WTC11 (cell line): ENCODE results near the gene MAP2K1. TPM values are rescaled to one million over a fixed set of nuclear protein-coding genes. Genes with fewer than 3 reads are reported as not detected.
A peak's percentile ranks its signal among the peaks of the same experiment; 100 is the strongest.

Experiments used
- ATAC-seq: fragments of 200-7000 bp; cut with Tn5 transposase; 2 replicates; pipeline ENCODE4 v1.10.0; 2021; ENCODE audit warnings: mild to moderate bottlenecking, moderate library complexity
- CTCF ChIA-PET: fragments of 300-600 bp; sonication (Branson Sonifier 250); formaldehyde crosslinking; loops from one replicate; lab custom pipeline; 2021; ENCODE audit warnings: antibody characterized with exemption; lab: Charles Lee
- POLR2A ChIA-PET: fragments of 350-600 bp; sonication (Branson Sonifier 250); formaldehyde crosslinking; loops from one replicate; lab custom pipeline; 2021; ENCODE audit warnings: antibody characterized with exemption; lab: Charles Lee
- DNase-seq: peaks from one replicate; pipeline ENCODE4 v3.0.0; 2021; ENCODE audit warnings: low spot score
- H3K27ac Mint-ChIP-seq: 2 replicates; pipeline ENCODE4 v1.8.0; 2021; ENCODE audit warnings: mixed read lengths
- H3K27me3 Mint-ChIP-seq: 2 replicates; pipeline ENCODE4 v1.8.0; 2021; ENCODE audit warnings: low read depth, mild to moderate bottlenecking, moderate library complexity, mixed read lengths
- H3K36me3 Mint-ChIP-seq: 2 replicates; pipeline ENCODE4 v1.8.0; 2021; ENCODE audit warnings: mixed read lengths
- H3K4me1 Mint-ChIP-seq: 2 replicates; pipeline ENCODE4 v1.8.0; 2022; ENCODE audit warnings: mixed read lengths
- H3K4me3 Mint-ChIP-seq: 2 replicates; pipeline ENCODE4 v1.8.0; 2021; ENCODE audit warnings: mild to moderate bottlenecking, moderate library complexity, mixed read lengths
- H3K9me3 Mint-ChIP-seq: 2 replicates; pipeline ENCODE4 v1.8.0; 2021; ENCODE audit warnings: mixed read lengths
- FOXK1 ChIP-seq: sonication (generic); formaldehyde crosslinking; IDR thresholded peaks from 2 replicates; pipeline ENCODE4 v1.8.0; 2022; ENCODE audit warnings: mild to moderate bottlenecking, moderate library complexity, missing genetic modification reagents
- JUN ChIP-seq: sonication (generic); formaldehyde crosslinking; IDR thresholded peaks from 2 replicates; pipeline ENCODE4 v1.8.0; 2023; ENCODE audit warnings: mild to moderate bottlenecking, missing genetic modification reagents
- KAT7 ChIP-seq: sonication (generic); formaldehyde crosslinking; IDR thresholded peaks from 2 replicates; pipeline ENCODE4 v1.8.1; 2023; ENCODE audit warnings: missing genetic modification reagents, mild to moderate bottlenecking, borderline replicate concordance
- MXD4 ChIP-seq: fragments of 250-450 bp; sonication (Bioruptor Pico); IDR thresholded peaks from 2 replicates; pipeline ENCODE4 v1.8.0; 2021; ENCODE audit warnings: mild to moderate bottlenecking, moderate library complexity, borderline replicate concordance
- NFATC4 ChIP-seq: fragments of 250-450 bp; sonication (Bioruptor Pico); IDR thresholded peaks from 2 replicates; pipeline ENCODE4 v1.9.0; 2021; ENCODE audit warnings: mild to moderate bottlenecking
- TCF7 ChIP-seq: sonication (generic); formaldehyde crosslinking; IDR thresholded peaks from 2 replicates; pipeline ENCODE4 v1.8.0; 2022; ENCODE audit warnings: mild to moderate bottlenecking, low read depth, missing genetic modification reagents, moderate library complexity
- ZNF263 ChIP-seq: sonication (generic); formaldehyde crosslinking; IDR thresholded peaks from 2 replicates; pipeline ENCODE4 v1.8.1; 2022; ENCODE audit warnings: low read depth, mild to moderate bottlenecking, moderate library complexity, missing genetic modification reagents
- ZNF423 ChIP-seq: fragments of 250-450 bp; sonication (Bioruptor Pico); IDR thresholded peaks from 2 replicates; pipeline ENCODE4 v2.1.2; 2022; ENCODE audit warnings: mild to moderate bottlenecking, moderate library complexity
- ZNF671 ChIP-seq: fragments of 250-450 bp; sonication (Bioruptor Pico); IDR thresholded peaks from 2 replicates; pipeline ENCODE4 v1.8.0; 2021; ENCODE audit warnings: mild to moderate bottlenecking
- total RNA-seq: library from RNA; stranded (reverse); gene quantifications from 3 replicates; pipeline ENCODE4 v1.2.3, GENCODE V29; 2021
- TF ChIP-seq, protein P1 (sequence below): sonication (generic); formaldehyde crosslinking; IDR thresholded peaks from 2 replicates; pipeline ENCODE4 v1.8.1; 2023; ENCODE audit warnings: mild to moderate bottlenecking, missing genetic modification reagents, moderate library complexity
- TF ChIP-seq, protein P2 (sequence below): fragments of 250-450 bp; sonication (Bioruptor Pico); conservative IDR thresholded peaks from 2 replicates; pipeline ENCODE4 v1.9.0; 2021; ENCODE audit warnings: mild to moderate bottlenecking
- TF ChIP-seq, protein P3 (sequence below): sonication (generic); formaldehyde crosslinking; IDR thresholded peaks from 2 replicates; pipeline ENCODE4 v1.8.0; 2023; ENCODE audit warnings: missing genetic modification reagents
- TF ChIP-seq, protein P4 (sequence below): sonication (generic); formaldehyde crosslinking; IDR thresholded peaks from 2 replicates; pipeline ENCODE4 v1.8.1; 2022; ENCODE audit warnings: mild to moderate bottlenecking, missing genetic modification reagents, moderate library complexity, borderline replicate concordance
- TF ChIP-seq, protein P5 (sequence below): sonication (generic); formaldehyde crosslinking; IDR thresholded peaks from 2 replicates; pipeline ENCODE4 v1.8.0; 2022; ENCODE audit warnings: missing genetic modification reagents
- TF ChIP-seq, protein P6 (sequence below): fragments of 250-450 bp; sonication (Bioruptor Pico); IDR thresholded peaks from 2 replicates; pipeline ENCODE4 v1.9.0; 2021; ENCODE audit warnings: mild to moderate bottlenecking, borderline replicate concordance

MAP2K1 gene
- total RNA-seq, 1 experiment from 2014 or later = 93.0 TPM

DNA sequence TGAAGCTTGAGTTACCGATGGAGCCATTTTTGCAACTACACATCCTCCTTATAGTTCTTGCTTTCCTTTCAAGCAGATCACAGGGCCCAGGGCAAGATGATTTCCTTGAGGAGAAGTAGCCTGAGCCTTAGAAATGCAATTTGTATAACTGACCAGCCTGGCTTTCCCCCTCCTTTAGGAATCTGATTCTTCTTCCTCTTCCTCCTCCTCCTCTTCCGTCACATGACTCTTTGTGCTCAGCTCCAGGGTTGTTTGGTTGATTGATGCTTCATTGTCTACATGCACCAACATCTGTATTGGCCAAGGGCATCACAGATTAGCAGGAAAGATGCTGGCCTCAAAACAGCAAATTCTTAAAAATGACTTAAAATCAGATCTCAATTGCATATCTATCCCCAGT, 107.5 kb downstream of the MAP2K1 start:
- Mint-ChIP-seq H3K4me1 (peaks cover 12% of the 10 kb centered on the region), H3K4me3 (no peak overlapping the region), H3K27me3 (no peaks in the 10 kb centered on the region), H3K36me3 (peaks cover 60% of the 10 kb centered on the region), H3K27ac (peak overlapping the region; percentile 59), H3K9me3 (no peaks in the 10 kb centered on the region)
- DNase-seq (no peak), ATAC-seq (no peak)
- CTCF ChIA-PET = no interaction called here
- TF ChIP-seq, protein P1, sequence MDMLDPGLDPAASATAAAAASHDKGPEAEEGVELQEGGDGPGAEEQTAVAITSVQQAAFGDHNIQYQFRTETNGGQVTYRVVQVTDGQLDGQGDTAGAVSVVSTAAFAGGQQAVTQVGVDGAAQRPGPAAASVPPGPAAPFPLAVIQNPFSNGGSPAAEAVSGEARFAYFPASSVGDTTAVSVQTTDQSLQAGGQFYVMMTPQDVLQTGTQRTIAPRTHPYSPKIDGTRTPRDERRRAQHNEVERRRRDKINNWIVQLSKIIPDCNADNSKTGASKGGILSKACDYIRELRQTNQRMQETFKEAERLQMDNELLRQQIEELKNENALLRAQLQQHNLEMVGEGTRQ = peak; percentile 41
- TF ChIP-seq, protein P2, sequence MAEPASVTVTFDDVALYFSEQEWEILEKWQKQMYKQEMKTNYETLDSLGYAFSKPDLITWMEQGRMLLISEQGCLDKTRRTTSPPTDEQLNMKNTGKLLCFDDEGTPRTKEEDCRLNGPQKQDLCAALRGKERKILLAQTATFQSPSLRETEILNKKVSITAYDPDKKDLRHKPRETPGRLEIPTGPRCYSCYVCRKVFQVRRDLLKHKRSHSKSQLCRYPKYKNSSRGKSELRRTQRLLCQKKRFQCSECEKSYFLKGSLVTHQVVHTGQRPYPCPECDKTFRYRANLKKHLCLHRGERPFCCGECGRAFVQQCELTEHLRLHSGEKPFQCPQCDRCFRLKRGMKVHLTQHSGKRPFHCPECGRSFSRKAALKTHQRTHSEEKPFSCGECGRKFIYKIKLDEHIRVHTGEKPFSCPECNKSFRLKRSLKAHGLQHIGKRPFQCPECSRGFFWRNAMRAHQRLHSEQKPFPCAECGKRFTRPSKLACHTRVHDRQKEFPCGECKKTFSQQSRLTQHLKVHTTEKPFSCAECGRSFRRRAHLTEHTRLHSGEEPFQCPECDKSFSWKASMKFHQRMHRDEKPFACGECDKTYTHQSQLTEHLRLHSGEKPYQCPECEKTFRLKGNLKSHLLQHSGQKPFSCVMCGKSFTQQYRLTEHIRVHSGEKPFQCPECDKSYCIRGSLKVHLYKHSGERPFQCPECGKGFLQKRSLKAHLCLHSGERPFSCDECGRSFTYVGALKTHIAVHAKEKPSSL (CRISPR knock-in tag) = no peak
- POLR2A ChIA-PET = no interaction called here

DNA sequence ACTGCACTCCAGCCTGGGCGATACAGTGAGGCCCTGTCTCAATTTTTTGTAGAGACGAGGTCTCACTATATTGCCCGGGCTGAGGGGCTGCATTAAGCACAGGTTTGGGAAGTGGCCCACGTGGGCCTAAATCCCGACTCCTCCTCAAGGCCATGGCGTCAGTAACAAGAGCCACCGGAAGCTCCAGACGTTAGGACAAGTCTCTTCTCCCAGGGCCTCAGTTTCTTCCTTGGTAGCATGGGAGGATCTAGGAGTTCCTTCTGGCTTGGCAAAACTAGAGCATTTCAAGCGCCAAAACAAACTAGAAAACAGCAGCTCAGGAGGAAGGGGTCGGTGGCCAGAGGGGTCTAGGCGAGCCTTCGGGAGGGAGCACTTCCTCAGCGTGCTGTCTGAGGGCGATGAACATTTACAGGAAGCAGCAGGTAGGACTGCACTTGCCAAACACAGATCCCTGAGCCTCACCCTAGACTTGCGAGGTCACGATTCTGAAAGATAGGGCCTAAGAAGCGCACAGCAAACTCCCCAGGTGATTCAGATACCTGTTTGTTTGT, 110.3 kb downstream of the MAP2K1 start:
- H3K36me3 Mint-ChIP-seq = peaks cover 65% of the 10 kb centered on the region
- POLR2A ChIA-PET = interaction anchor here (1.3 to 2.6 kb wide), 3 partner anchors 12 to 111 kb away, joined by 3 to 7 read pairs (median 7); partner anchors contain the start of gene MAP2K1

DNA sequence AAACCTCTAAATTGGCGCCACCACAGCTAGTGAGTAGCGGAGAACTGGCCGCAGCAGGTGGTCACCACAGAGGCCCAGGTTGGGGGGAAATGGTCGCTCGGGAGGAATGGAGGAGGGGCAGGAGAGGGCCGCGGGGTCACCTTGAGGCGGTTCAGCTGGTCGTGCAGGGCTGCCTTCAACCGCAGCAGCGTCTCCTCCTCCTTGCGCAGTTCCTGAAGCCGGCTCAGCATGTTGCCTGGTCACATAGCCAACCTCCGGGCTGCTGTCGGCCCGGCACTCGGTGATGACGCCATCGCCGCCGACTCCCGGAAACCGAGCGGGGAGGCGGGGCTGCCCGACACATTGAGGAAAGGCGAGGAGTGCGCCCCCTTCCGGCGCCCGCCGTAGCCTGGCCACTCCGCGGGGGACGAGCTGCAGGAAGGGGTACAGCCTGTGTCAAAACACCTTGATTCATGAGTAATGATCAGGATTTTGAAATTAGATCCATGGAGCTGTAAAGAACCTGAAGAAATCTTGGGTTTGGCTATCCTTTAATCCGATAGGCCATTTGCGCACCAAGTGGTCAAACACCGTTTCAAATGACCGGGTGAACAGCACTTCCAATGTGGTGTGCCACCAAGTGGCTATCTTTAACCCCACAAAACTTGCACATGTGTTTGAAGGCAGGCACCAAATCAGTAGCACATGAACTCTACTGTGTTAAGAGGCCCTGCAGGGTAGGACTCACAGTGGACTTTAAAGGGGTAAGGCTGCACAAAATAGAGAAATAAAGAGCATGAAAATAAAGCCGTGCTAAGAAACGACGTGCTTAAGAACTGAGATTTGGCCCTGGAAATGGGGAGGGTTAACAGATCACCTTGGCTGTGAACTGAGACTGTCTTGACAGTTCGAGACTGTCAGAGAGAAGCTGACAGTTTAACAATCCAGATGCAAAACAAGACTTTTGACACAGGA, 111.1 kb downstream of the MAP2K1 start, which contains the start of gene SNAPC5:
Gene SNAPC5 (minus strand): TSS at position 261 of the 954 bp plus-strand sequence. CDS start 31 bp downstream, at position 230.
- Mint-ChIP-seq H3K36me3 (peaks cover 73% of the 10 kb centered on the region), H3K27me3 (no peaks in the 10 kb centered on the region), H3K27ac (peak within 1 kb of the TSS; percentile 99), H3K4me1 (peaks cover 21% of the 10 kb centered on the region), H3K4me3 (peak within 1 kb of the TSS; percentile 90), H3K9me3 (no peaks in the 10 kb centered on the region)
- DNase-seq (peak; percentile 99), ATAC-seq (peak; percentile 83)
- POLR2A ChIA-PET = interaction anchor here (0.6 to 2.6 kb wide), 7 partner anchors 8 to 203 kb away, joined by 3 to 7 read pairs (median 3); partner anchors contain the start of gene MAP2K1
- CTCF ChIA-PET = interaction anchor here (0.5 to 4.2 kb wide), 31 partner anchors 8 to 1774 kb away, joined by 3 to 50 read pairs (median 4); partner anchors contain the start of genes DIS3L, LCTL, MAP2K1 and ZWILCH
- TF ChIP-seq, protein P3, sequence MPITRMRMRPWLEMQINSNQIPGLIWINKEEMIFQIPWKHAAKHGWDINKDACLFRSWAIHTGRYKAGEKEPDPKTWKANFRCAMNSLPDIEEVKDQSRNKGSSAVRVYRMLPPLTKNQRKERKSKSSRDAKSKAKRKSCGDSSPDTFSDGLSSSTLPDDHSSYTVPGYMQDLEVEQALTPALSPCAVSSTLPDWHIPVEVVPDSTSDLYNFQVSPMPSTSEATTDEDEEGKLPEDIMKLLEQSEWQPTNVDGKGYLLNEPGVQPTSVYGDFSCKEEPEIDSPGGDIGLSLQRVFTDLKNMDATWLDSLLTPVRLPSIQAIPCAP (CRISPR knock-in tag) = no peak
- TF ChIP-seq, protein P4, sequence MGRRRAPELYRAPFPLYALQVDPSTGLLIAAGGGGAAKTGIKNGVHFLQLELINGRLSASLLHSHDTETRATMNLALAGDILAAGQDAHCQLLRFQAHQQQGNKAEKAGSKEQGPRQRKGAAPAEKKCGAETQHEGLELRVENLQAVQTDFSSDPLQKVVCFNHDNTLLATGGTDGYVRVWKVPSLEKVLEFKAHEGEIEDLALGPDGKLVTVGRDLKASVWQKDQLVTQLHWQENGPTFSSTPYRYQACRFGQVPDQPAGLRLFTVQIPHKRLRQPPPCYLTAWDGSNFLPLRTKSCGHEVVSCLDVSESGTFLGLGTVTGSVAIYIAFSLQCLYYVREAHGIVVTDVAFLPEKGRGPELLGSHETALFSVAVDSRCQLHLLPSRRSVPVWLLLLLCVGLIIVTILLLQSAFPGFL (CRISPR knock-in tag) = no peak
- TF ChIP-seq NFATC4 (CRISPR knock-in tag) (peak; percentile 97), KAT7 (CRISPR knock-in tag) (0 out of 2 replicates have a peak, but pooled peaks have one; percentile 95), ZNF263 (CRISPR knock-in tag) (no peak; the same call in 1 of the 2 replicates), MXD4 (CRISPR knock-in tag) (no peak)
- TF ChIP-seq, protein P5, sequence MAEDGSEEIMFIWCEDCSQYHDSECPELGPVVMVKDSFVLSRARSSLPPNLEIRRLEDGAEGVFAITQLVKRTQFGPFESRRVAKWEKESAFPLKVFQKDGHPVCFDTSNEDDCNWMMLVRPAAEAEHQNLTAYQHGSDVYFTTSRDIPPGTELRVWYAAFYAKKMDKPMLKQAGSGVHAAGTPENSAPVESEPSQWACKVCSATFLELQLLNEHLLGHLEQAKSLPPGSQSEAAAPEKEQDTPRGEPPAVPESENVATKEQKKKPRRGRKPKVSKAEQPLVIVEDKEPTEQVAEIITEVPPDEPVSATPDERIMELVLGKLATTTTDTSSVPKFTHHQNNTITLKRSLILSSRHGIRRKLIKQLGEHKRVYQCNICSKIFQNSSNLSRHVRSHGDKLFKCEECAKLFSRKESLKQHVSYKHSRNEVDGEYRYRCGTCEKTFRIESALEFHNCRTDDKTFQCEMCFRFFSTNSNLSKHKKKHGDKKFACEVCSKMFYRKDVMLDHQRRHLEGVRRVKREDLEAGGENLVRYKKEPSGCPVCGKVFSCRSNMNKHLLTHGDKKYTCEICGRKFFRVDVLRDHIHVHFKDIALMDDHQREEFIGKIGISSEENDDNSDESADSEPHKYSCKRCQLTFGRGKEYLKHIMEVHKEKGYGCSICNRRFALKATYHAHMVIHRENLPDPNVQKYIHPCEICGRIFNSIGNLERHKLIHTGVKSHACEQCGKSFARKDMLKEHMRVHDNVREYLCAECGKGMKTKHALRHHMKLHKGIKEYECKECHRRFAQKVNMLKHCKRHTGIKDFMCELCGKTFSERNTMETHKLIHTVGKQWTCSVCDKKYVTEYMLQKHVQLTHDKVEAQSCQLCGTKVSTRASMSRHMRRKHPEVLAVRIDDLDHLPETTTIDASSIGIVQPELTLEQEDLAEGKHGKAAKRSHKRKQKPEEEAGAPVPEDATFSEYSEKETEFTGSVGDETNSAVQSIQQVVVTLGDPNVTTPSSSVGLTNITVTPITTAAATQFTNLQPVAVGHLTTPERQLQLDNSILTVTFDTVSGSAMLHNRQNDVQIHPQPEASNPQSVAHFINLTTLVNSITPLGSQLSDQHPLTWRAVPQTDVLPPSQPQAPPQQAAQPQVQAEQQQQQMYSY = 0 out of 2 replicates have a peak, but pooled peaks have one; percentile 18

More for the DNA sequence above, 110.3 kb downstream of the MAP2K1 start:
- DNase-seq = no peak
- H3K4me1 Mint-ChIP-seq = peaks cover 15% of the 10 kb centered on the region
- H3K9me3 Mint-ChIP-seq = no peaks in the 10 kb centered on the region
- peak overlapping the region; percentile 90 for H3K4me3 Mint-ChIP-seq
- H3K27me3 Mint-ChIP-seq = no peaks in the 10 kb centered on the region
- peak overlapping the region; percentile 99 for H3K27ac Mint-ChIP-seq
- peak; percentile 34 for ATAC-seq
- CTCF ChIA-PET = interaction anchor here (0.7 to 4.2 kb wide), 19 partner anchors 7 to 355 kb away, joined by 3 to 50 read pairs (median 4); partner anchors contain the start of genes DIS3L, LCTL, MAP2K1 and ZWILCH
- 0 out of 2 replicates have a peak, but pooled peaks have one; percentile 21 for TF ChIP-seq JUN (CRISPR knock-in tag)
- TF ChIP-seq ZNF423 = no peak
- TF ChIP-seq ZNF671 (CRISPR knock-in tag) = no peak
- TF ChIP-seq TCF7 (CRISPR knock-in tag) = no peak
- TF ChIP-seq, protein P6, sequence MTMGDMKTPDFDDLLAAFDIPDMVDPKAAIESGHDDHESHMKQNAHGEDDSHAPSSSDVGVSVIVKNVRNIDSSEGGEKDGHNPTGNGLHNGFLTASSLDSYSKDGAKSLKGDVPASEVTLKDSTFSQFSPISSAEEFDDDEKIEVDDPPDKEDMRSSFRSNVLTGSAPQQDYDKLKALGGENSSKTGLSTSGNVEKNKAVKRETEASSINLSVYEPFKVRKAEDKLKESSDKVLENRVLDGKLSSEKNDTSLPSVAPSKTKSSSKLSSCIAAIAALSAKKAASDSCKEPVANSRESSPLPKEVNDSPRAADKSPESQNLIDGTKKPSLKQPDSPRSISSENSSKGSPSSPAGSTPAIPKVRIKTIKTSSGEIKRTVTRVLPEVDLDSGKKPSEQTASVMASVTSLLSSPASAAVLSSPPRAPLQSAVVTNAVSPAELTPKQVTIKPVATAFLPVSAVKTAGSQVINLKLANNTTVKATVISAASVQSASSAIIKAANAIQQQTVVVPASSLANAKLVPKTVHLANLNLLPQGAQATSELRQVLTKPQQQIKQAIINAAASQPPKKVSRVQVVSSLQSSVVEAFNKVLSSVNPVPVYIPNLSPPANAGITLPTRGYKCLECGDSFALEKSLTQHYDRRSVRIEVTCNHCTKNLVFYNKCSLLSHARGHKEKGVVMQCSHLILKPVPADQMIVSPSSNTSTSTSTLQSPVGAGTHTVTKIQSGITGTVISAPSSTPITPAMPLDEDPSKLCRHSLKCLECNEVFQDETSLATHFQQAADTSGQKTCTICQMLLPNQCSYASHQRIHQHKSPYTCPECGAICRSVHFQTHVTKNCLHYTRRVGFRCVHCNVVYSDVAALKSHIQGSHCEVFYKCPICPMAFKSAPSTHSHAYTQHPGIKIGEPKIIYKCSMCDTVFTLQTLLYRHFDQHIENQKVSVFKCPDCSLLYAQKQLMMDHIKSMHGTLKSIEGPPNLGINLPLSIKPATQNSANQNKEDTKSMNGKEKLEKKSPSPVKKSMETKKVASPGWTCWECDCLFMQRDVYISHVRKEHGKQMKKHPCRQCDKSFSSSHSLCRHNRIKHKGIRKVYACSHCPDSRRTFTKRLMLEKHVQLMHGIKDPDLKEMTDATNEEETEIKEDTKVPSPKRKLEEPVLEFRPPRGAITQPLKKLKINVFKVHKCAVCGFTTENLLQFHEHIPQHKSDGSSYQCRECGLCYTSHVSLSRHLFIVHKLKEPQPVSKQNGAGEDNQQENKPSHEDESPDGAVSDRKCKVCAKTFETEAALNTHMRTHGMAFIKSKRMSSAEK (CRISPR knock-in tag) = no peak
- TF ChIP-seq FOXK1 (CRISPR knock-in tag) = no peak
